Mesenchymal stem cell (in vitro differentiated cells and primary cell): ENCODE results near the gene NFKBIB.
A peak's percentile ranks its signal among the peaks of the same experiment; 100 is the strongest.

Source experiments
- DNase-seq: peaks from one replicate; pipeline ENCODE4 v3.0.0-alpha.2; 2013
- H2AFZ ChIP-seq: one replicate; pipeline ENCODE4 v1.6.1; 2013; ENCODE audit warnings: low read depth, mild to moderate bottlenecking, control low read depth, inconsistent platforms, low read length, moderate library complexity
- H2AK5ac ChIP-seq: 2 replicates; pipeline ENCODE4 v1.6.1; 2013; ENCODE audit warnings: low read length, moderate library complexity, mild to moderate bottlenecking, inconsistent platforms; ENCODE audit not compliant: severe bottlenecking
- H2BK120ac ChIP-seq: one replicate; pipeline ENCODE4 v1.6.1; 2013; ENCODE audit warnings: low read depth, mild to moderate bottlenecking, inconsistent platforms, low read length, moderate library complexity
- H2BK12ac ChIP-seq, 2 experiments: one replicate each; pipeline ENCODE4 v1.6.1; 2013; ENCODE audit warnings: inconsistent platforms in 2 of 2, low read length in 2 of 2, mild to moderate bottlenecking in 2 of 2, moderate library complexity in 2 of 2, control low read depth in 1 of 2
- H2BK15ac ChIP-seq: one replicate; pipeline ENCODE4 v1.6.1; 2013; ENCODE audit warnings: mild to moderate bottlenecking, low read depth, inconsistent platforms; ENCODE audit not compliant: poor library complexity, severe bottlenecking
- H2BK5ac ChIP-seq: 2 replicates; pipeline ENCODE4 v1.6.1; 2013; ENCODE audit warnings: low read depth, mild to moderate bottlenecking, low read length, control low read depth, inconsistent platforms; ENCODE audit not compliant: poor library complexity, severe bottlenecking
- H3K14ac ChIP-seq, 2 experiments: one replicate each; pipeline ENCODE4 v1.6.1; 2013; ENCODE audit warnings: inconsistent platforms in 2 of 2, low read length in 2 of 2, control low read depth in 1 of 2, mild to moderate bottlenecking in 1 of 2, moderate library complexity in 1 of 2
- H3K18ac ChIP-seq, 2 experiments: one replicate each; pipeline ENCODE4 v1.6.1; 2013; ENCODE audit warnings: inconsistent platforms in 2 of 2, low read length in 2 of 2, control low read depth in 1 of 2, low read depth in 1 of 2, mild to moderate bottlenecking in 1 of 2
- H3K23ac ChIP-seq, 2 experiments: one replicate each; pipeline ENCODE4 v1.6.1; 2013; ENCODE audit warnings: inconsistent platforms in 2 of 2, low read length in 2 of 2, mild to moderate bottlenecking in 2 of 2, moderate library complexity in 2 of 2, control low read depth in 1 of 2
- H3K27ac ChIP-seq: 2 replicates; pipeline ENCODE4 v1.5.1; 2013; ENCODE audit warnings: mild to moderate bottlenecking, moderate library complexity, low read length, control low read depth, inconsistent platforms; ENCODE audit not compliant: poor library complexity, severe bottlenecking
- H3K27me3 ChIP-seq, 2 experiments: 2 replicates each; pipeline versions ENCODE4 v1.6.1 to v1.7.0; 2013; ENCODE audit warnings: low read length in 2 of 2, mild to moderate bottlenecking in 2 of 2, moderate library complexity in 2 of 2, control low read depth in 1 of 2, inconsistent platforms in 1 of 2; ENCODE audit not compliant: control insufficient read depth in 1 of 2, insufficient read depth in 1 of 2
- H3K36me3 ChIP-seq, 2 experiments: 2 replicates each; pipeline versions ENCODE4 v1.6.1 to v1.7.0; 2013; ENCODE audit warnings: low read length in 2 of 2, control low read depth in 1 of 2, inconsistent platforms in 1 of 2, low read depth in 1 of 2, mild to moderate bottlenecking in 1 of 2; ENCODE audit not compliant: insufficient read depth in 2 of 2, control insufficient read depth in 1 of 2
- H3K4ac ChIP-seq, 2 experiments: one replicate each; pipeline ENCODE4 v1.6.1; 2013; ENCODE audit warnings: inconsistent platforms in 2 of 2, low read length in 2 of 2, mild to moderate bottlenecking in 2 of 2, moderate library complexity in 2 of 2, control low read depth in 1 of 2, low read depth in 1 of 2
- H3K4me1 ChIP-seq: 2 replicates; pipeline ENCODE4 v1.6.1; 2013; ENCODE audit warnings: low read depth, low read length, control low read depth; ENCODE audit not compliant: control insufficient read depth, insufficient read depth
- H3K4me2 ChIP-seq: 2 replicates; pipeline ENCODE4 v1.6.1; 2013; ENCODE audit warnings: low read length, mild to moderate bottlenecking, inconsistent platforms; ENCODE audit not compliant: poor library complexity, severe bottlenecking
- H3K4me3 ChIP-seq, 2 experiments: 2 replicates each; pipeline versions ENCODE4 v1.5.1 to v1.7.0; 2013; ENCODE audit warnings: low read length in 2 of 2, mild to moderate bottlenecking in 2 of 2, control low read depth in 1 of 2, low read depth in 1 of 2; ENCODE audit not compliant: insufficient read depth in 1 of 2
- H3K79me1 ChIP-seq: replicated peaks from 2 replicates; pipeline ENCODE4 v1.6.1; 2013; ENCODE audit warnings: mild to moderate bottlenecking, control low read depth, low read length, inconsistent platforms; ENCODE audit not compliant: poor library complexity, severe bottlenecking
- H3K9ac ChIP-seq: 2 replicates; pipeline ENCODE4 v1.7.0; 2013; ENCODE audit warnings: mild to moderate bottlenecking, low read length, moderate library complexity
- H3K9me3 ChIP-seq: 2 replicates; pipeline ENCODE4 v1.7.0; 2013; ENCODE audit warnings: mild to moderate bottlenecking, low read length; ENCODE audit not compliant: control insufficient read depth
- H4K8ac ChIP-seq: one replicate; pipeline ENCODE4 v1.6.1; 2013; ENCODE audit warnings: inconsistent platforms, mild to moderate bottlenecking, low read length, moderate library complexity
- H4K91ac ChIP-seq: one replicate; pipeline ENCODE4 v1.6.1; 2013; ENCODE audit warnings: mild to moderate bottlenecking, low read length, inconsistent platforms
- WGBS: methylation state at CpG from one replicate; pipeline ENCODE4 v1.1.7; 2013; ENCODE audit warnings: mixed read lengths; 5-methylcytosine and 5-hydroxymethylcytosine counted together

The NFKBIB gene

DNA sequence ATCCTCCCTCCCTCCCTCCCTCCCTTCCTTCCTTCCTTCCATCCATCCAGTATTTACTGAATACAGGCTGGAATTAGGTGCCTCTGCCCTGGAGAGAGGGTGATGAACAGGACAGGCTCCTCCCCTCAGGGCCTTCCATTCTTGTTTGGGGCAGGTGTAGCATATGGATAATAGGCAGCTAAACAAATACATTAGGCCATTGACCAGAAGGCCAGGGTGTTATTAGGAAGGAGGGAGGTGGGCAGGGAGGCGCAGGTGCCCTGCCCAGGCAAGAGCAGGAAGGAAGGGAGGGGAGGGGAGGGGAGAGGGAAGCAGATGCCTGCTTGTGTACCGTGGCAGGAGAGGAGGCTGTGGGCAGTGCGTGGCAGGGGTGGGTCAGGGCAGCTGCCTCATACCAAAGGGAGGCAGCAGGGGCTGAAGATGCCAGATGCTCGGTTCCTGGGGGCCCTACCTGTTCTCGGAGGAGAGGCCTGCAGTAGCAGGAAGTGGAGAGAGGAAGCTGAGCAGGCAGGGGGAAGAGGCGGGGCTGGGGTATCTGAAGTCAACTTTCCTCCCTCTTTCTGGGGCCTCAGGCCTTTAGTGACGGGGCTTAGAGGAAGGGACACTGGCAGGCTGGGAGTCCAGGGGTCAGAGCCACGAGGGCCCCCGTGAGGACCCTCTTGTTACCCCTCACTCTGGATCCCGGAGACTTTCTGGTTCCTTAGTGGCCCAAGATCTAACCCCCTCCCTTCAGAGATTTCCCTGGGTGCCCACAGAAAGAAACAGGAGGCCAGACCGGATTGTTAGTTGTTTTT, 21.8 kb upstream of the NFKBIB start, which contains the start of gene RINL:
Gene RINL, minus strand, starts transcription at position 495 of the 794 bp plus-strand sequence. CDS start 1,533 bp downstream, outside the sequence.
- Histone ChIP-seq H3K4me3 (no peak within 1 kb of the TSS), H3K4ac (no peak within 1 kb of the TSS), H3K9me3 (no peaks in the 10 kb centered on the region), H2AK5ac (no peak within 1 kb of the TSS), H3K79me1 (no peaks in the 10 kb centered on the region), H2BK12ac (no peak within 1 kb of the TSS), H3K9ac (no peak within 1 kb of the TSS), H2BK120ac (no peak within 1 kb of the TSS), H3K18ac (no peak within 1 kb of the TSS), H3K23ac (no peak within 1 kb of the TSS), H3K27ac (no peak within 1 kb of the TSS), H3K4me1 (peaks cover 3% of the 10 kb centered on the region), H2BK15ac (peak within 1 kb of the TSS; percentile 37), H4K8ac (no peak within 1 kb of the TSS), H2BK5ac (no peak within 1 kb of the TSS), H3K27me3 (no peaks in the 10 kb centered on the region), H3K14ac (peak within 1 kb of the TSS in 1 of 2 experiments; percentile 9), H3K36me3 (peaks cover 19 to 30% of the 10 kb centered on the region in 2 experiments), H2AFZ (no peak within 1 kb of the TSS), H4K91ac (no peak within 1 kb of the TSS), H3K4me2 (no peak within 1 kb of the TSS)
- no peak for DNase-seq
- 69% methylated on average over 9 of the region's 11 CpGs for WGBS

GRCh38 chr19:38878575-38879399, 21.0 kb upstream of the NFKBIB start:
- DNase-seq: no peak
- Histone ChIP-seq H3K79me1 (peaks cover 1% of the 10 kb centered on the region), H3K9me3 (no peaks in the 10 kb centered on the region), H4K8ac (no peak overlapping the region), H3K4me1 (peaks cover 3% of the 10 kb centered on the region), H3K27ac (no peak overlapping the region), H2BK15ac (peak overlapping the region; percentile 37), H4K91ac (peak overlapping the region; percentile 28), H2BK5ac (no peak overlapping the region), H3K4me2 (no peak overlapping the region), H2AK5ac (no peak overlapping the region), H3K9ac (no peak overlapping the region), H3K4me3 (no peak overlapping the region), H3K23ac (no peak overlapping the region), H3K18ac (no peak overlapping the region), H2BK12ac (no peak overlapping the region), H3K36me3 (peaks cover 25 to 35% of the 10 kb centered on the region in 2 experiments), H2BK120ac (no peak overlapping the region), H3K14ac (no peak overlapping the region), H3K27me3 (no peaks in the 10 kb centered on the region), H3K4ac (no peak overlapping the region), H2AFZ (no peak overlapping the region)
- 85% methylated on average over 16 of the region's 16 CpGs for WGBS

- no peak overlapping the region for H3K14ac ChIP-seq
- peak overlapping the region; percentile 28 for H4K91ac ChIP-seq
- no peak for DNase-seq
- H3K4me1 ChIP-seq: peaks cover 3% of the 10 kb centered on the region
- H3K36me3 ChIP-seq: peaks cover 25 to 35% of the 10 kb centered on the region in 2 experiments
- H2BK15ac ChIP-seq: no peak overlapping the region
- no peak overlapping the region for H2AK5ac ChIP-seq
- no peak overlapping the region for H2BK5ac ChIP-seq
- no peaks in the 10 kb centered on the region for H3K27me3 ChIP-seq
- H3K23ac ChIP-seq: no peak overlapping the region
- H3K79me1 ChIP-seq: peaks cover 1% of the 10 kb centered on the region
- H3K4me3 ChIP-seq: no peak overlapping the region
- H3K18ac ChIP-seq: no peak overlapping the region
- H4K8ac ChIP-seq: no peak overlapping the region
- no peak overlapping the region for H3K4me2 ChIP-seq
- H3K4ac ChIP-seq: no peak overlapping the region
- no peaks in the 10 kb centered on the region for H3K9me3 ChIP-seq
- H2AFZ ChIP-seq: no peak overlapping the region
- H2BK12ac ChIP-seq: no peak overlapping the region
- 99% methylated on average over 11 of the region's 11 CpGs for WGBS
- H3K9ac ChIP-seq: no peak overlapping the region
- no peak overlapping the region for H2BK120ac ChIP-seq
- no peak overlapping the region for H3K27ac ChIP-seq
Observed at GRCh38 chr19:38879400-38879751, 20.4 kb upstream of the NFKBIB start.
